ENCODE measurements around the gene BPIFB3.

Gene BPIFB3, protein sequence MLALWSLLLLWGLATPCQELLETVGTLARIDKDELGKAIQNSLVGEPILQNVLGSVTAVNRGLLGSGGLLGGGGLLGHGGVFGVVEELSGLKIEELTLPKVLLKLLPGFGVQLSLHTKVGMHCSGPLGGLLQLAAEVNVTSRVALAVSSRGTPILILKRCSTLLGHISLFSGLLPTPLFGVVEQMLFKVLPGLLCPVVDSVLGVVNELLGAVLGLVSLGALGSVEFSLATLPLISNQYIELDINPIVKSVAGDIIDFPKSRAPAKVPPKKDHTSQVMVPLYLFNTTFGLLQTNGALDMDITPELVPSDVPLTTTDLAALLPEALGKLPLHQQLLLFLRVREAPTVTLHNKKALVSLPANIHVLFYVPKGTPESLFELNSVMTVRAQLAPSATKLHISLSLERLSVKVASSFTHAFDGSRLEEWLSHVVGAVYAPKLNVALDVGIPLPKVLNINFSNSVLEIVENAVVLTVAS

DNA sequence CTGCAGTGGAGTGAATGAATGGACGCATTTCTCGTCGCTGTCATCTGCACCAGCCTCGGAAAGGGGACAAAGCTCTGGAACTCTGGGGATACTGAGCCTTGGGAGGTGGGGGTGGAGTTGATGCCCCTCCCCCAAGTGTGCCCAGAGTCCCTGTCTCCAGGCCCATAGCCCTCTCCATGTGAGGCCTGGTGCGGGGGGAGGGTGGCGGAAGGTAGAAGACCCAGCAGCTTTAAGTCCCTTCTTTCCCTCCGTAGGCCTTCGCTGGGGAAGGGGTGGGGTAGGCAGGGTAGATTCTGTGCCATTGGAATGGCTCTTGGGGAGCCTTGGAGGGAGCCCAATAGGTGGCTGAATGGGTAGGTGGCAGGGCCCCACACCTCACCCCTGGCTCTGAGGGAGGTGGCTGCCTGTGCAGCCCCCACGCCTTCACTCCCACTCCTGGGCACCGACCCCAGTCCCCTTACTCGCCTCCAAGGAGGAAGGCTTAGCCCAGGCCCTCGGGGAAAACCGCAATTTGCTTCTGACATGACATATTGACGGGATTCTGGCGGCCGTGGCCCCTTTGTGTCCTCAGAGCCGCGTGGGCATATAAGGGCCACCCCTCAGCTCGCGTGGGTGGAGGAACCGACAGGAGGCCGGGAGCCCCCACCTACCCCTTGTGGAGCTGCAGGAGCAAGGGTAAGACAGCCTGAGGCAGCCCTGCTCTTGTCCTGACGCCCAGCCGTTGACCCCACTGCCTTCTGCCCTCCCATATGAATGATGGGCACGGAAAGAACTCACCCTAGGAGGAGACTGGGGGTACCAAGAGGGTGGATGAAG is at the start of gene BPIFB3:
BPIFB3 (plus strand) TSS at position 613 of the 816 bp plus-strand sequence. CDS start 1,533 bp downstream, outside the sequence.
- no peak for DNase-seq

DNA sequence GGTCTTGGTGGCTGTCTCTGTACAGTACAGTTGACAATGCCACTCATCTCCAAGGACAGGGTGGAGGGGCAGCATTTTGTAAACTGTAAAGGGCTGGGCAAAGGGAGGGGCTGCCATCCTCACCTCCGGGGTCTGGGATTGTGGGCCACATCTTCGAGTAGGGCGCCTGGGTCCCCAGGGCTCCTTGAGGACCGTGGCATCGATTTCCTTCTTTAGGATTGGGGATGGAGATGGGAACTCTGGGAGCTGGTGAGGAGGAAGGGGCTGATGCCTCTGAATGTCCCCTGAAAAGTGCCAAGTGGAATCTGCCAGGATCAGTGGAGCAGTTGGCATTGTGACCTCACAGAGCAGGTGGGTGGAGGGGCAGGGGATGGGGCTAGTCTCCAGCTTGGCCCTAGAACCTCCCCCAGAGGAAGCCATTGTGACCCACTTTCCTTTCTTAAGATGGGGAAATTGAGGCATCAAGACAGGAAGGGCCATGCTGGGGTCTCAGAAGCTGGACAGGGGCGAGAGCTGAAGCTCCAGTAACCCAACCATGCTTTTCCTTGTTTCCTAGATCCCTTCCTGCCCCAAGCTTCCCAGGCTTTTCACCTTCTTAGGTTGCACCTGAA is 49.5 kb upstream of the BPIFB3 start, which contains the start of gene SUN5:
SUN5 (minus strand) TSS at position 293 of the 611 bp plus-strand sequence; CDS start at position 200, 93 bp downstream.
- DNase-seq, result no peak

DNA sequence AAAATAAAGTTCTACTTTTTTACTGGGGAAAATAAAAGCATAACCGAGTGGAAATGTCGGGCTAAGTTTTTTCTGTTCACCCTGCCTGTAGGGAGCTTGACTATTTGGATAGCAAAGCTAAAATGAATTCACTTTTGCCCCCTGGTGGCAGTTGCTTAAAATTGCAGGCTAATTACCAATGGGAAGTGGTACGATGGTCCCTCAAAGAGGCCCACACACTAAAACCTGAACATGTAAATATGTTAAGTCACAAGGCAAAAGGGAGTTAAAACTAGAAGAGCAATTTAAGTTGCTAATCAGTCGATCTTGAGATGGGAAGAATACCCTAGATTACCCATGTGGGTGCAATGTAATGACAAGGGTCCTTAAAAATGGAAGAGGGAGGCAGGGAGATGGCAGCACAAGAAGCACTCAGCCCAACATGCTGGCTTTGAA is 48.6 kb upstream of the BPIFB3 start:
- no peak for DNase-seq

DNA sequence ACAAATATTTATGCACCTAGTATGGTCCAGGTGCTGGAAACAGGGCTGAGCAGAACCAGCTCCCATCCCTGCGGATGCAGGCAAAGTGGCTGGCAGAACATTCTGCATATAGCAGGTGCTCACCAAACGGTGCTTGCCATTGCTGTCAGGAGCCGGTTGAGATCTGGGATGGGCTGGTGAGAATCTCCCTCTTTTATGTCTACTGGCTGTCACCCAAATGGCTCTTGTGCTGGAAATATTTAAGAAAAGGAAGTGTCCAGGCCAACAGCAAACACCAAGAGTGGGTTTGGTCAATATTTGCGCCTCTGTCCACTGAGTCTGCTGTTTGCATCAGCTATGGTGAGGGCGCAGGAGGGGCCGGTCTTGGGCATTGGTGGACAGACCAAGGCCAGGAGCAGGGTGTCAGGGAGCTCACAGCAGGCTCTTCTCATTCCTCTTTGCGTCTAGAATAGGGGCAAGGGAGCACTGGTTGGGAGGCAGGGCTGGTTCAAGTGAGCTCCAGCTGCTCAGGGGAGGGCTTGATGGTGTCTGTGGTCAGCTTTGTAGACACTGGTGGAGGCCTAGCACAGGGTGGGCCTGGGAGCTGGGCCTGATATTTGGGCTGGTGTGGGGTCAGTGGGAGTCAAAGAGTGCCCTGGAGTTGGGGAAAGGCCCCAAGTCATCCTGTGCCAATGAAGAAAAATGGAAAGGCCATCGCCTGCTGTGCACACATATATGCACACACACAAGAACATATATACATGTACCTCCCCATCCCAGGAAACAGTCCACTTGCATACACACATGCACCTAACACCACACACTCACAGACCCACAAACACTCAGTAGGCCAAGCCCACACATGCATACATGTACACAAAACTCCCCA is 47.6 kb upstream of the BPIFB3 start:
- DNase-seq, result no peak

DNA sequence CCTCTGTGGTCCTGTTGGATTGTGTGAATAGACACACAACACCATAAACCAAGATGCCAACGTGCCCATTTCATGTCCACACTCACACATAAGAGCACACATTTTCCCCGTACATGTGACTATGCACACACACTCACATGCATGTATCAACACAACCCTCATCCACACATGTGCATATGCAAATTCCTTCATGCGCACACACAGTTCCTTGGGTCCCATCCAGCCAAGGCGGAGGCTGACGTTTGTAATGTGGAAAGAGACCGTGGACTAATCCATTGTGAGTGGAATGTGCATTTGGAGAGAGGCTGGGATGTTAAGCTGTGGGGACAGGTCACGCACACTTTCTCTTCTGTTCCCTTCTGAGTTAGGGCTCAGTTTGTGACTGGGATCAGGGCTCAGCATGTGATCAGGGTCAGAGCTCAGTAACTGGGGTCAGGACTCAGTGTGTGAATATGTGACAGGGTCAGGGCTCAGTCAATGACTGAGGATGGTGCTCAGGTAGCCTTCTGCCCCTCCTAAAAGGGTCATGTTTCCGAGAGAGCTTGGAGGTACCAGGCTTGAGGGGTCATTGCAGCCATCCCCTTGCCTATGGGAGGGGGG is 46.8 kb upstream of the BPIFB3 start:
- no peak for DNase-seq

DNA sequence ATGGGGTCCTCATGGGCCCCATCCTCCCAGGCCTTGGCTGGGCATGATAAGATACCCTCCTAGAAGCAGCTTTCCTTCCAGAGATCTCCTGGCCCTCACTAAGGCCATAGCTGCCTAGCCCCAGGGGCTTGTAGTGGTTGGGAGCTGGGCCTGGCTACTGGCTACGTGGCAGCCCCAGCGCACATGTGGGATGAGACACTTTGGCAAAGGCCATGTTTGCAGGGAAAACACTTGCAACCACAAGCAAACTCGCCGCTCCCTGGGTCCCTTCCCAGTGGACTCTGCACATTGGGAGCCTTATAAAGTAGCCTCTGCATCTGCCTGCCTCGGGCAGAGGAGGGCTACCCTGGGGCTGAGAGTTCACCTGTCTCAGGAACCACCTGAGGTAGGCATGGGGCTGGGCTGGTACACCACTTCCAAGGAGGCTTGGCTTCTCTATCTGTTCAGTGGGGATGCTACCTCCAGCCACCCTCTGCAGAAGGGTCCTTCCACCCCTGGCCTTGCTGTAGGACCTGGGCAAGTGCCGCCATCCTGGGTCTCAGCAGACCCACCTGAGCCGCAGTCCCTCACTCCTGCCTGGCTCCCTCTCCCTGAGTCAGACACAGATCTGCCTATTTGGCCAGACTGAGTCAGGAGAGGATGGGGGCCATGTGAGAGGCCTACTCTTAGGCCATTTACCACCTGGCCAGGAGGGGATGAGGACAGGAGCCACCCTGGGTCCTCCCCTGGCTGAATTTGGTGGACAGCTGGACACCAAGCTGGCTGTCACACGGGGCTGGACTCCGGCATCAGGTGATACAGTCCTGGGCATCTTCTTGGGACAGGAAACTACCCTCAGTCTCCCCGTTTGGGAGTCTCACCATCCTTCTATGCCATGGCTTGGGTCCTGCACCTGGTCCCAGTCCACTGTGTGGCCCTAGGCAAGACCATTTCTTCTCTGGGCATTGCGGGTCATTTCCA is 46.0 kb upstream of the BPIFB3 start, which contains the start of gene BPIFB2:
BPIFB2 (plus strand) TSS at position 329 of the 960 bp plus-strand sequence. CDS start 871 bp downstream, outside the sequence.
- no peak for DNase-seq

DNA sequence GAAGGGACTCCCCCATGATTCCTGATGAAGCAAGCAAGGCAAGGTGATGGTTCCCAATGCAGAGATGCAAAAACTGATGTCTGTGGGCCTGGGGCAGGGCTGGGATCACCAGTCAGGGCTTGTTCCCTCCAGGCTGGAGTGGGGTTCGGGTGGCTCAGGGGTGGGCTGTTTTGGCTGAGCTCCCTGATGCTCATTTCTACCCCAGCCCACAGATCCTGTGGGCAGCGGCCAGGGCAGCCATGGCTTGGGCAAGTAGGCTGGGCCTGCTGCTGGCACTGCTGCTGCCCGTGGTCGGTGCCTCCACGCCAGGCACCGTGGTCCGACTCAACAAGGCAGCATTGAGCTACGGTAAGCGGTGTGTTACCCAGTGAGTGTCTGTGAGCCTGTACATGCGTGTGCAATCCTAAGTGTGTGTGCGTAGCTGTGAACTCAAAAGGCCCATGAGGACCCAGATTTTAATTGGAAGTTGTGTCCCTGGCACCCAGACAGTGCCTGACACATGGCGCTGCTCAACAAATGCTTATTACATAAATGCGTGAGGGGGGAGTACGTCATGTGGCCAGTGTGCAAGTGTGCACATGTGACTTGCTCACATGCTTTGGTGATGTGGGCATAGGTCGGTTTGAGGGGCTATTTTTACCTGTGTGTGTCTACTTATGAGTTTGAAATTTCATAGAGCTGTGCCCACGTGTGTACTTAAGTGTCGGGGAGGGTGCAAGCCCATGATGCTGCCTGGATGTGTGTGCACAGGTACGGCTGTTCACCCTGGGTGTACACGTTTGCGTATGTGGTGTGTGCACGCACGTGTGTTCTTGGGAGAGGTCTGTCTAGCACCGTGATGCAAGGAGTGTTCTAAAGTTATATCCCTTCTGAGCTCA is 45.1 kb upstream of the BPIFB3 start:
- DNase-seq, result no peak

DNA sequence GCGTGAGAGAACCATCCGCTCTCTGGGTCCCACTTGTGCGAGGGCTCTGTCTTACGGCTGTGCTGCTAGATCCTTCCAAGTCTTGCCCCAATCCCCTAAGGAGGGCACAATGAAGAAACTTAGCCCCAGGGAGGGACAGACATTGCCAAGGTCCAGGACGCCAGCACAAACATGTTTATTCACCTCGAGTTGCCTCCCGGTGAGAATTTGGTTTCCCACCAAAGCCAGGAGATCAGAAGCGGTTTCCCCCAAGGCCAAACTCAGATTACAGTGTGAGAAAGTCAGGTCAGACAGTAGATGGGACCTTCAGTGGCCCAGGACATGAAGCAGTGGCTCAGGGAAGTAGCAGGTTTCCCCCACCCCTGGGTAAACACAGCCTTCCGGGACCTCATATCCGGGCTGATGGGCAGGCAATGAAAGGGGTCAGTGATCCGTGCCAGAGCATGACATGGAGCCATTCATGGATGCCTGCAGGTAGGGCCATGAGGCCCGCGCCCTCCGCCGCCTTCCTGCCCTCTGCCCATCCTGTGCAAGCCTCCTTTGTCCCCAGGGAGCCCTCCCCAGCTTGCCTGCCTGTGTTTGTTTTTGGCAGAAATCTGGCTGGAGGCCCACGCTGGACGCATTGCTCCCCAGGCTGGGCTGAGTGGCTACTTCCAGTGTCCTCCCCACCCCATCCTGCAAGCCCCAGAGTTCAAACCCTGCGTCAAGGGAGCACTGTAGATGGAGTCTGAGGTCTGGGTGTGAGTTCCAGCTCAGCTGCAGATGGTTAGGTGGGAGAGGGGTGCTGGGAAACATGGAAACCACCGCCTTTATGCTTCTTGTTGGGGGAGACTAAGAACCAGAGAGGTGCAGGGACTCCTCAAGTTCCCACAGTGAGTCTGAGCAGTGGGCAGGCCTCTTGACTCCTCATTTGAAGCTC is 44.2 kb upstream of the BPIFB3 start:
- no peak for DNase-seq

DNA sequence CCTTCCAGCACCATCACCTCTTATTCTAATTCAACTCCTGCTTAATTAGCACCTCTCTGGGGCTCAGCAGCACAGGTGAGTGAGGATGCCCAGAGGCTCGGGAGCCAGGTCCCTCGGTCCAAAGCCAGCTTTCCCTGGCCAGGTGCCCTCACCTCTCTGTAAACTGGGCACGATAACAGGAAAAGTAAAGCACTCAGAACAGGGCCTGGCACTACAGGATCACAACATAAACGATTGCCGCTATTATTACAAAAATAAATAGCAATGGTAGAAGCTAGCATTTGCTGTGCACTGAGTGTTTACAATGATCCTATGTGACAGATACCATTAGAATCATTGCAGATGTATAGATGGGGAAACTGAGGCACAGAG is 43.6 kb upstream of the BPIFB3 start:
- DNase-seq, result no peak

DNA sequence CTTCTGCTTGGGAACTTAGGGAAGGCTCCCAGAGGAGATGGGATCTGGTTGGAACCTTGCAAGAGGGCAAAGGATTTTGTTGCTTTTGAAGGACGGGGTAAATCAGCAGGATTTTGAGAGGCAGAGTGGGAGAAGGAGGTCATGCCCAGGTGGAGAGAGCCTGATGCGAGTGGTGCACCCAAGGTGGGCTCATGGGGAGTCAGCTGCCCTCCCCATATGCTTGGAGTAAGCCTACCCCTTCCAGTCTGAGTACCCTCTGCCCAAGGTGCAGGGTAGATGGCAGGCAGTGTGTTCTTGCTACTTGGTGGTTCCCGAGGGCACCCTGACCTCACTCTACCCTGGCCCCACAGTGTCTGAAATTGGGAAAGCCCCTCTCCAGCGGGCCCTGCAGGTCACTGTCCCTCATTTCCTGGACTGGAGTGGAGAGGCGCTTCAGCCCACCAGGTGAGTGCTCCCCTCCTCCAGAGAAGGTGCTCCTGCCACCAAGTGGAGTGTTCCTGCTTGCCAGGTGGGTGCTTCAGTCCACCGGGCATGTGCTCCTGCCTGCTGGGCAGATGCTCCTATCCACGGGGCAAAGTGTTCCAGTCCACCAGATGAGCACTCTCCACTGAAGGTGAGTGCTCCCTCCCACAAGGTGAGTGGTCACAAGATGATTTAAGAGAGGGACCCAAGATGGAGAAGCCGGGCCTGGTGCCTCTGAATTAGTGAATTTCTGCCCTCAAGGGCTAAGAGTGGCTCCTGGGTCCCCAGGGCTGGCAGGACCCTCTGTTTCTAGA is 42.8 kb upstream of the BPIFB3 start:
- DNase-seq, result no peak

DNA sequence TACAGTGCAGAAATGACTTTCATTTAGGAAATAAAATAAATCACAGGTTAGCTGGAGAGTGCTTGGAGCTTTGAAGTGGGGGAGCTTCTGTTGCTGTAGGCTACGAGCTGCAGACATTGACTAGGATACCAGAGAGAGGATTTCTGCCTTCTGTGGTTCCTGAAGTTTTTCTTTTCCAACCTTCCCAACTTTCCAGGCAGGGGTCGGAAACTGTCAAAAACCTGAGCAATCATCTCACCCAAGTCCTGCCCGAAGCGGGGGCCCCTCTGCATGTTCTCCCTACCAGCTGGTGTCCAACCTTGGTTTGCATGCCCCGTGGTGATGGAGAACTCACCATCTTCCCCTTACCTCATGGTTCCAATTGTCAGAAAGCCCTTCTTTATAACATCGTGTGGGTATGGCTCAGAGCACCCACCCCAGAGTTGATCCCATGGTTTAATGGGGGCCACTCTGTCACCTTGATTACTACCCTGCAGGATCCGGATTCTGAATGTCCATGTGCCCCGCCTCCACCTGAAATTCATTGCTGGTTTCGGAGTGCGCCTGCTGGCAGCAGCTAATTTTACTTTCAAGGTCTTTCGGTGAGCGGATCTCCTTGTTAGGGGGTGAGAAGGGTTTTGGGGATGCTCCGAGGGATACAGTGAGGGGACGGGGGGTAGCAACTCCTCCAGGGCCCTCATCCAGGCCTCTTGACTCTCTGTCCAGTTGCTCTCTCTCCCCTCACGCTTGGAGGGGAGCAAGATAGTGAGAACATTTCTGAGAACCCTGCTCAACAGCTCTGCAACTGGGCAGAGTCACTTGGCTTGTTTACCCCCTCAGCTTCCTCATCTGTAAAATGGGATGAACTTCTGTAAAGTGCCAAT is 41.1 kb upstream of the BPIFB3 start:
- no peak for DNase-seq

DNA sequence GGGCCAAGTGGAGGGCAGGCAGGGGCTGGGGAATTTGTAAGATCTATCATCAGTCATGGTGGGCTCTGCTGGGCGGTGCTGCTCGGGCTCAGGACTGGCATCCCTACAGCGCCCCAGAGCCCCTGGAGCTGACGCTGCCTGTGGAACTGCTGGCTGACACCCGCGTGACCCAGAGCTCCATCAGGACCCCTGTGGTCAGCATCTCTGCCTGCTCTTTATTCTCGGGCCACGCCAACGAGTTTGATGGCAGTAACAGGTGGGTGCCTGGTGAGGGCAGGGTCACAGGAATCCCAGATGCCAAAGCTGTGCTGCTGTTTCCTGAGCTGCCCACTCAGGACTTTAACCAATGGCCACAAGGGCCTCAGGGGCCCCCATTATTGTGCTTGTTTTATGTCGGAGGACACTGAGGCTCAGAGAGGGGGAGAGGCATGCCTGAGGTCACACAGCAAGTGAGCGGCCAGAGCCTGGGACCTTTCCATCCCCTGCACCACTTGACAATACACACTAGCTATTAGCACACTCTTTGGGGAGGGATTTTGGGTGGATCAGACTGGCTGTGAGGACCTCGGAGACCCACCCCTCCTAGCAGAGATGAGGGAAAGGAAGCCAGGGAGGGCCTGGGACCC is 39.9 kb upstream of the BPIFB3 start:
- no peak for DNase-seq

DNA sequence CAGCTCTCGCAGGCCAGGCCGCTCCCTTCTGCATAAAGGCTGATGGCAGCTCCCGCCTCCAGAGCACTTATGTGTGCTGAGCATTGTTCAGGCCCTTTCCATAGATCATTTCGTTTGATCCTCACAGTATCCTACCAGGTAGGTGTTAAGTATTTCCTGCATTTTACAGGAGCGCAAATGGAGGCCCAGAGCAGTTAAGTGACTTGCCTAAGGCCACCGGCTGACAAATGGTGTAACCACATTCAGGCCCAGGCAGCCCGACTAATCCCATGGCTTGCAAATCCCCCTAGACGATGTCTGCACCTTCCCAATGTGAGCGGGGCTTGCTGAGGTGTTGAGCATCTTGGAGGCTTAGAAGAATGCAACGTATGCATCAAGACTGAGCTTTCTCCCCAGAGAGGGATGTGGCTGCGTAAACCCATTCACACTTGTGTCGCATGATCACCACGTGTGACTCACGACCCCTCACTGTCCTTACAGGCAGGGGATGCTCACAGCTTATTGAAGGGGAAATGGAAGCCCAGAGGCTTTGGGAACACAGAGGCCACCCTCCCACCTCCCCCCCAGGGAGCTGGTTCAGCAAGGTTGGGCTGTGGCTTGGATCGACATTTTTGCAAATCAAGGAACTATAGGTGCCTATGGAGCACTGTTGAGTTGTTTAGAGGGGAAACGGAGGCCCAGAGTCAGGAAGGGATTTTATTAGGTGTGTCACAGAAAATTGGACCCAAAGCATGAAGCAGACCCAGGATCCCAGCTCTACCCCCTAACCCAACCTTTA is 39.2 kb upstream of the BPIFB3 start:
- DNase-seq, result no peak

DNA sequence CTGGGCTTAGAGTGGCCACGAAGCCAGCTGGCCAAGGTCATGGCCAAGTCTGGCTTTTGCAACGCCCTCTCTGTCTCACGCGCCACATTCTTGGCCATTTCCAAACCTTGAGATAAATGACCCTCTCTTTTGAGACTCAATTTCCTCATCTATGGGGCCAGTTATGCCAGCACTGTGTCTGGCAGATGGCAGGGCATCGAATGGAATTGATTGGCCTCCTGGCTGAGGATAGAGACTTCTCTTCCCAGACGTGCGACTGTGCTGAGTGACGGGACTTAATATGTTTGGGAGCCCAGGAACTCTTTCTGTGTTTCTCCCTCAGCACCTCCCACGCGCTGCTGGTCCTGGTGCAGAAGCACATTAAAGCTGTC is 38.6 kb upstream of the BPIFB3 start:
- DNase-seq, result no peak

Data from stimulated activated CD4-positive, alpha-beta T cell treated with anti-CD3 and anti-CD28 coated beads, Interleukin-4, amount 100 ng/mL, for 1 hour (primary cell).